ENCODE measurements around the gene SLC7A1. TPM values are rescaled to one million over a fixed set of nuclear protein-coding genes. Genes with fewer than 3 reads are reported as not detected.

SLC7A1 gene
- total RNA-seq, 4 donors from 2014 or later, result 26.8 to 44.2 (median 37.5) TPM

- H3K4me3 ChIP-seq, result no peak overlapping the region
- DNase-seq, result no peak
- H3K27me3 ChIP-seq, result no peaks in the 10 kb centered on the region
- H3K4me1 ChIP-seq, result no peaks in the 10 kb centered on the region
- H3K9me3 ChIP-seq, result no peaks in the 10 kb centered on the region
- TF ChIP-seq POLR2A (IDR thresholded peaks at IDR 0.05) (no peak), CTCF (IDR thresholded peaks at IDR 0.05) (no peak)
- H3K36me3 ChIP-seq, result no peaks in the 10 kb centered on the region
- no peak overlapping the region for H3K27ac ChIP-seq
Observed at GRCh38 chr13:29486551-29486950, 108.9 kb downstream of the SLC7A1 start.

- Histone ChIP-seq H3K4me1 (no peaks in the 10 kb centered on the region), H3K27ac (no peak overlapping the region), H3K36me3 (no peaks in the 10 kb centered on the region), H3K27me3 (no peaks in the 10 kb centered on the region), H3K9me3 (no peaks in the 10 kb centered on the region), H3K4me3 (no peak overlapping the region)
- TF ChIP-seq POLR2A (IDR thresholded peaks at IDR 0.05), result no peak
- TF ChIP-seq CTCF (IDR thresholded peaks at IDR 0.05), result no peak
- no peak for DNase-seq
Observed at GRCh38 chr13:29484796-29485195, 110.7 kb downstream of the SLC7A1 start.

- no peak for DNase-seq
- Histone ChIP-seq H3K4me3 (no peak overlapping the region), H3K27ac (no peak overlapping the region), H3K36me3 (no peaks in the 10 kb centered on the region), H3K9me3 (no peaks in the 10 kb centered on the region), H3K27me3 (no peaks in the 10 kb centered on the region), H3K4me1 (no peaks in the 10 kb centered on the region)
- TF ChIP-seq POLR2A (IDR thresholded peaks at IDR 0.05) (no peak), CTCF (IDR thresholded peaks at IDR 0.05) (no peak)
Observed at GRCh38 chr13:29484236-29484635, 111.3 kb downstream of the SLC7A1 start.

- TF ChIP-seq POLR2A (IDR thresholded peaks at IDR 0.05) (no peak), CTCF (IDR thresholded peaks at IDR 0.05) (no peak)
- DNase-seq, result no peak
- Histone ChIP-seq H3K27me3 (no peaks in the 10 kb centered on the region), H3K9me3 (no peaks in the 10 kb centered on the region), H3K36me3 (no peaks in the 10 kb centered on the region), H3K4me3 (no peak overlapping the region), H3K4me1 (no peaks in the 10 kb centered on the region), H3K27ac (no peak overlapping the region)
Observed at GRCh38 chr13:29483623-29484022, 111.9 kb downstream of the SLC7A1 start.

GRCh38 chr13:29483211-29483610, 112.3 kb downstream of the SLC7A1 start:
- Histone ChIP-seq H3K27me3 (no peaks in the 10 kb centered on the region), H3K4me3 (no peak overlapping the region), H3K27ac (no peak overlapping the region), H3K36me3 (no peaks in the 10 kb centered on the region), H3K4me1 (no peaks in the 10 kb centered on the region), H3K9me3 (no peaks in the 10 kb centered on the region)
- TF ChIP-seq POLR2A (IDR thresholded peaks at IDR 0.05), result no peak
- TF ChIP-seq CTCF (IDR thresholded peaks at IDR 0.05), result no peak
- DNase-seq, result no peak

GRCh38 chr13:29482504-29482903, 113.0 kb downstream of the SLC7A1 start:
- Histone ChIP-seq H3K36me3 (no peaks in the 10 kb centered on the region), H3K27ac (no peak overlapping the region), H3K4me3 (no peak overlapping the region), H3K9me3 (no peaks in the 10 kb centered on the region), H3K4me1 (no peaks in the 10 kb centered on the region), H3K27me3 (no peaks in the 10 kb centered on the region)
- TF ChIP-seq CTCF (IDR thresholded peaks at IDR 0.05), result no peak
- TF ChIP-seq POLR2A (IDR thresholded peaks at IDR 0.05), result no peak
- no peak for DNase-seq
